ENCODE data around the gene CFAP221. TPM values are rescaled to one million over a fixed set of nuclear protein-coding genes. Genes with fewer than 3 reads are reported as not detected.

Gene CFAP221
- total and polyA plus RNA-seq, 2 experiments from 2014 or later, result 0.42 to 0.65 TPM

- Mint-ChIP-seq H3K36me3 (ENCODE audit: low read depth) (no peaks in the 10 kb centered on the region), H3K27ac (no peak overlapping the region), H3K4me1 (peaks cover 22% of the 10 kb centered on the region), H3K9me3 (no peaks in the 10 kb centered on the region), H3K27me3 (ENCODE audit: insufficient read depth, low read depth, poor library complexity) (peaks cover 4% of the 10 kb centered on the region), H3K4me3 (no peak overlapping the region)
- no peaks in the 10 kb centered on the region for H3K79me2 ChIP-seq (replicated peaks; ENCODE audit: insufficient read depth)
- no peaks in the 10 kb centered on the region for H3K36me3 ChIP-seq (ENCODE audit: insufficient read depth)
- no peaks in the 10 kb centered on the region; the same call in 1 of the 2 replicates for H3F3A ChIP-seq (replicated peaks; ENCODE audit: low read depth)
- TF ChIP-seq ZNF331 (CRISPR knock-in tag; IDR thresholded peaks at IDR 0.05; ENCODE audit: low read depth), result no peak
- no peak for TF ChIP-seq CREB1 (CRISPR knock-in tag; IDR thresholded peaks at IDR 0.05; ENCODE audit: low read depth)
- TF ChIP-seq JUNB (IDR thresholded peaks at IDR 0.05; ENCODE audit: unreplicated experiment), result no peak
- no peak for TF ChIP-seq ZNF462 (CRISPR knock-in tag; IDR thresholded peaks at IDR 0.05)
- TF ChIP-seq STAT1 (IDR thresholded peaks at IDR 0.05; ENCODE audit: unreplicated experiment), result no peak
- TF ChIP-seq REST (IDR thresholded peaks at IDR 0.05; ENCODE audit: unreplicated experiment), result no peak
- no peak for TF ChIP-seq ETS1 (IDR thresholded peaks at IDR 0.05)
- no peak for TF ChIP-seq POLR2AphosphoS5 (IDR thresholded peaks at IDR 0.05; ENCODE audit: low read depth)
- TF ChIP-seq CTCF (conservative IDR thresholded peaks at IDR 0.05; ENCODE audit: low read depth in 2 of 2), result no peak
- no peak for TF ChIP-seq EZH2phosphoT487 (IDR thresholded peaks at IDR 0.05; ENCODE audit: unreplicated experiment)
- no peak for TF ChIP-seq NANOG (IDR thresholded peaks at IDR 0.05; ENCODE audit: borderline replicate concordance)
- TF ChIP-seq ZNF114 (CRISPR knock-in tag; IDR thresholded peaks at IDR 0.05), result no peak
- TF ChIP-seq EZH2 (IDR thresholded peaks at IDR 0.05; ENCODE audit: low read depth, unreplicated experiment), result no peak
- no peak overlapping the region for H3K4me3 ChIP-seq
- H3K4me2 ChIP-seq, result no peak overlapping the region
- H2AFZ ChIP-seq, result no peak overlapping the region
- ATAC-seq (no peak), DNase-seq (ENCODE audit: low spot score) (no peak)
- peaks cover 25% of the 10 kb centered on the region for H3K4me1 ChIP-seq (ENCODE audit: insufficient read depth)
- H3K27ac ChIP-seq (ENCODE audit: low read depth), result no peak overlapping the region
- peaks cover 13% of the 10 kb centered on the region; the same call in 1 of the 2 replicates for H3K9me2 ChIP-seq (ENCODE audit: insufficient read depth)
- no peaks in the 10 kb centered on the region for H3K27me3 ChIP-seq (ENCODE audit: insufficient read depth)
- no peaks in the 10 kb centered on the region for H4K20me1 ChIP-seq (replicated peaks; ENCODE audit: insufficient read depth)
Measured at GRCh38 chr2:119671016-119671415, 126.8 kb downstream of the CFAP221 start.

Measured in GM23338 (cell line).